Astrocyte (in vitro differentiated cells and primary cell): ENCODE data around the gene SLC38A9. TPM values are rescaled to one million over a fixed set of nuclear protein-coding genes. Genes with fewer than 3 reads are reported as not detected.

Source experiments
- DNase-seq: peaks from one replicate; pipeline ENCODE4 v3.0.0-alpha.2; 2010; ENCODE audit warnings: low read depth
- FAIRE-seq: peaks from 2 replicates; lab custom pipeline; 2011; peaks lifted over from hg19 to GRCh38; lab: Jason Lieb, UNC
- H2AFZ ChIP-seq: 2 replicates; pipeline ENCODE4 v1.6.0; 2012; ENCODE audit warnings: low read depth, low read length, inconsistent platforms
- H3K27ac ChIP-seq: 2 replicates; pipeline ENCODE4 v1.5.1; 2011; ENCODE audit warnings: low read depth, low read length, inconsistent platforms
- H3K27me3 ChIP-seq: 2 replicates; pipeline ENCODE4 v1.6.0; 2011; ENCODE audit warnings: low read length, inconsistent platforms; ENCODE audit not compliant: insufficient read depth
- H3K36me3 ChIP-seq: 2 replicates; pipeline ENCODE4 v1.5.1; 2011; ENCODE audit warnings: low read length, inconsistent platforms; ENCODE audit not compliant: insufficient read depth
- H3K4me1 ChIP-seq: 2 replicates; pipeline ENCODE4 v1.5.1; 2011; ENCODE audit warnings: low read length, inconsistent platforms; ENCODE audit not compliant: insufficient read depth
- H3K4me2 ChIP-seq: 2 replicates; pipeline ENCODE4 v1.6.0; 2012; ENCODE audit warnings: low read length, inconsistent platforms
- H3K4me3 ChIP-seq: 2 replicates; pipeline ENCODE4 v1.5.1; 2011; ENCODE audit warnings: low read depth, mild to moderate bottlenecking, low read length, inconsistent platforms; ENCODE audit not compliant: insufficient read depth
- H3K79me2 ChIP-seq: 2 replicates; pipeline ENCODE4 v1.6.0; 2012; ENCODE audit warnings: mild to moderate bottlenecking, low read length, inconsistent platforms; ENCODE audit not compliant: insufficient read depth
- H3K9ac ChIP-seq: 2 replicates; pipeline ENCODE4 v1.6.0; 2012; ENCODE audit warnings: mild to moderate bottlenecking, low read length, inconsistent platforms
- H3K9me3 ChIP-seq: 2 replicates; pipeline ENCODE4 v1.5.1; 2012; ENCODE audit warnings: low read depth, mild to moderate bottlenecking, low read length, inconsistent platforms; ENCODE audit not compliant: insufficient read depth
- H4K20me1 ChIP-seq: 2 replicates; pipeline ENCODE4 v1.6.0; 2012; ENCODE audit warnings: low read length, inconsistent platforms; ENCODE audit not compliant: insufficient read depth
- H3K27ac Mint-ChIP-seq: one replicate; pipeline ENCODE4 v1.8.0; 2021; ENCODE audit warnings: mild to moderate bottlenecking, mixed read lengths; ENCODE audit not compliant: unreplicated experiment
- H3K27me3 Mint-ChIP-seq: one replicate; pipeline ENCODE4 v1.8.0; 2021; ENCODE audit warnings: low read depth, mixed read lengths; ENCODE audit not compliant: unreplicated experiment
- H3K36me3 Mint-ChIP-seq: one replicate; pipeline ENCODE4 v1.8.0; 2021; ENCODE audit warnings: low read depth, mixed read lengths; ENCODE audit not compliant: unreplicated experiment
- H3K4me1 Mint-ChIP-seq: one replicate; pipeline ENCODE4 v1.8.0; 2021; ENCODE audit warnings: low read depth, mixed read lengths; ENCODE audit not compliant: unreplicated experiment
- H3K4me3 Mint-ChIP-seq: one replicate; pipeline ENCODE4 v1.8.0; 2021; ENCODE audit warnings: mild to moderate bottlenecking, moderate library complexity, mixed read lengths; ENCODE audit not compliant: unreplicated experiment
- H3K9me3 Mint-ChIP-seq: one replicate; pipeline ENCODE4 v1.8.0; 2021; ENCODE audit warnings: mild to moderate bottlenecking, mixed read lengths; ENCODE audit not compliant: unreplicated experiment
- CTCF ChIP-seq: IDR thresholded peaks from 2 replicates; pipeline ENCODE4 v1.5.1; 2011; ENCODE audit warnings: low read depth, mild to moderate bottlenecking, inconsistent platforms, low read length, moderate library complexity; ENCODE audit not compliant: insufficient read depth
- EZH2 ChIP-seq: IDR thresholded peaks from 2 replicates; pipeline ENCODE4 v1.6.1; 2012; ENCODE audit warnings: mild to moderate bottlenecking, low read length, inconsistent platforms; ENCODE audit not compliant: insufficient read depth
- total RNA-seq: library from RNA; stranded (reverse); gene quantifications from 2 replicates; pipeline ENCODE4 v1.2.1, GENCODE V29; 2021

The SLC38A9 gene
- total RNA-seq, 1 donor from 2014 or later: 30.0 TPM

GRCh38 chr5:55758231-55758630, 46.1 kb upstream of the SLC38A9 start:
- no peaks in the 10 kb centered on the region for H4K20me1 ChIP-seq
- H3K27me3 Mint-ChIP-seq: no peaks in the 10 kb centered on the region
- no peak overlapping the region for H3K4me2 ChIP-seq
- no peaks in the 10 kb centered on the region for H3K4me1 Mint-ChIP-seq
- H3K36me3 Mint-ChIP-seq: no peaks in the 10 kb centered on the region
- H3K9me3 Mint-ChIP-seq: no peaks in the 10 kb centered on the region
- H3K79me2 ChIP-seq: no peaks in the 10 kb centered on the region
- FAIRE-seq (no peak), DNase-seq (no peak)
- no peak overlapping the region for H3K27ac ChIP-seq
- no peak overlapping the region for H3K4me3 Mint-ChIP-seq
- no peak overlapping the region for H3K27ac Mint-ChIP-seq
- H3K36me3 ChIP-seq: no peaks in the 10 kb centered on the region
- no peak overlapping the region for H3K4me3 ChIP-seq
- H2AFZ ChIP-seq: no peak overlapping the region
- no peak overlapping the region for H3K9ac ChIP-seq
- no peak for TF ChIP-seq EZH2
- no peak for TF ChIP-seq CTCF
- H3K4me1 ChIP-seq: no peaks in the 10 kb centered on the region
- no peaks in the 10 kb centered on the region for H3K27me3 ChIP-seq
- no peaks in the 10 kb centered on the region for H3K9me3 ChIP-seq

GRCh38 chr5:55750499-55750898, 38.4 kb upstream of the SLC38A9 start:
- H3K79me2 ChIP-seq: no peaks in the 10 kb centered on the region
- no peak for DNase-seq
- Mint-ChIP-seq H3K9me3 (no peaks in the 10 kb centered on the region), H3K4me3 (no peak overlapping the region), H3K27me3 (peaks cover 2% of the 10 kb centered on the region), H3K4me1 (no peaks in the 10 kb centered on the region), H3K36me3 (no peaks in the 10 kb centered on the region), H3K27ac (no peak overlapping the region)
- no peak for FAIRE-seq
- H3K9ac ChIP-seq: no peak overlapping the region
- H3K27me3 ChIP-seq: no peaks in the 10 kb centered on the region
- H3K36me3 ChIP-seq: no peaks in the 10 kb centered on the region
- H3K9me3 ChIP-seq: no peaks in the 10 kb centered on the region
- H3K4me2 ChIP-seq: no peak overlapping the region
- no peaks in the 10 kb centered on the region for H3K4me1 ChIP-seq
- H2AFZ ChIP-seq: no peak overlapping the region
- H3K4me3 ChIP-seq: no peak overlapping the region
- TF ChIP-seq EZH2 (no peak), CTCF (no peak)
- no peak overlapping the region for H3K27ac ChIP-seq
- no peaks in the 10 kb centered on the region for H4K20me1 ChIP-seq

- Histone ChIP-seq H3K4me2 (no peak overlapping the region), H3K4me1 (no peaks in the 10 kb centered on the region), H2AFZ (no peak overlapping the region), H3K79me2 (no peaks in the 10 kb centered on the region), H3K27me3 (no peaks in the 10 kb centered on the region), H4K20me1 (no peaks in the 10 kb centered on the region), H3K9me3 (no peaks in the 10 kb centered on the region), H3K4me3 (no peak overlapping the region), H3K27ac (no peak overlapping the region), H3K36me3 (no peaks in the 10 kb centered on the region), H3K9ac (no peak overlapping the region)
- TF ChIP-seq EZH2 (no peak), CTCF (no peak)
- H3K27me3 Mint-ChIP-seq: peaks cover 2% of the 10 kb centered on the region
- no peak overlapping the region for H3K27ac Mint-ChIP-seq
- H3K4me1 Mint-ChIP-seq: no peaks in the 10 kb centered on the region
- H3K4me3 Mint-ChIP-seq: no peak overlapping the region
- no peaks in the 10 kb centered on the region for H3K36me3 Mint-ChIP-seq
- FAIRE-seq: no peak
- no peaks in the 10 kb centered on the region for H3K9me3 Mint-ChIP-seq
- DNase-seq: no peak
Measured at GRCh38 chr5:55750063-55750462, 37.9 kb upstream of the SLC38A9 start.
